Rectal smooth muscle tissue (tissue), 1 donor: Measurements from ENCODE around the gene CNST.

Experiments used
- H3K27ac ChIP-seq: one replicate; pipeline ENCODE4 v1.7.0; 2013; ENCODE audit warnings: low read depth, low read length, inconsistent platforms
- H3K27me3 ChIP-seq: one replicate; pipeline ENCODE4 v1.7.0; 2013; ENCODE audit warnings: low read length; ENCODE audit not compliant: control insufficient read depth, insufficient read depth
- H3K36me3 ChIP-seq: one replicate; pipeline ENCODE4 v1.7.0; 2013; ENCODE audit warnings: low read length; ENCODE audit not compliant: control insufficient read depth, insufficient read depth
- H3K4me1 ChIP-seq: one replicate; pipeline ENCODE4 v1.7.0; 2013; ENCODE audit warnings: low read length; ENCODE audit not compliant: control insufficient read depth, insufficient read depth
- H3K4me3 ChIP-seq: one replicate; pipeline ENCODE4 v1.7.0; 2013; ENCODE audit warnings: low read length
- H3K9ac ChIP-seq: one replicate; pipeline ENCODE4 v1.7.0; 2013; ENCODE audit warnings: low read length

Gene CNST, protein sequence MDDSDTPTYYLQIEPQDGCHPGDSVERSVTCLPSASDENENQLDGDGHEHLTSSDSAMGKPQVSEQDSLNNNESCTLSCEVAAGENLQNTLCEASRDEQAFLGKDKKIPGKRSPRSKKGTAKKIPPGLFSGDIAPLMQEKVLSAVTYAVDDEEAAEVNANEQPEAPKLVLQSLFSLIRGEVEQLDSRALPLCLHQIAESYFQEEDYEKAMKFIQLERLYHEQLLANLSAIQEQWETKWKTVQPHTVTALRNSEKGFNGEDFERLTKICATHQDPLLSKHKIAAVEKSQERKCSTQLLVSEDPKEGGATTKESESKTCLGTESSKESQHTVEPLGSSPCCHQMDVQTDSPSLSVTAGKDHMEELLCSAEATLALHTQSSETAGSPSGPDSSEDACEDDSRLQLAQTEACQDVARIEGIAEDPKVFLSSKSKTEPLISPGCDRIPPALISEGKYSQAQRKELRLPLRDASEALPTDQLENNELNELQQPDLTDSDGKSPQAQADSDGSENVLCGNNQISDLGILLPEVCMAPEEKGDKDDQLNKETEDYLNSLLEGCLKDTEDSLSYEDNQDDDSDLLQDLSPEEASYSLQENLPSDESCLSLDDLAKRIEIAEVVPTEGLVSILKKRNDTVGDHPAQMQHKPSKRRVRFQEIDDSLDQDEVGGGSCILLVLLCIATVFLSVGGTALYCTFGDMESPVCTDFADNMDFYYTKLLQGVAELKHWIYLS

DNA sequence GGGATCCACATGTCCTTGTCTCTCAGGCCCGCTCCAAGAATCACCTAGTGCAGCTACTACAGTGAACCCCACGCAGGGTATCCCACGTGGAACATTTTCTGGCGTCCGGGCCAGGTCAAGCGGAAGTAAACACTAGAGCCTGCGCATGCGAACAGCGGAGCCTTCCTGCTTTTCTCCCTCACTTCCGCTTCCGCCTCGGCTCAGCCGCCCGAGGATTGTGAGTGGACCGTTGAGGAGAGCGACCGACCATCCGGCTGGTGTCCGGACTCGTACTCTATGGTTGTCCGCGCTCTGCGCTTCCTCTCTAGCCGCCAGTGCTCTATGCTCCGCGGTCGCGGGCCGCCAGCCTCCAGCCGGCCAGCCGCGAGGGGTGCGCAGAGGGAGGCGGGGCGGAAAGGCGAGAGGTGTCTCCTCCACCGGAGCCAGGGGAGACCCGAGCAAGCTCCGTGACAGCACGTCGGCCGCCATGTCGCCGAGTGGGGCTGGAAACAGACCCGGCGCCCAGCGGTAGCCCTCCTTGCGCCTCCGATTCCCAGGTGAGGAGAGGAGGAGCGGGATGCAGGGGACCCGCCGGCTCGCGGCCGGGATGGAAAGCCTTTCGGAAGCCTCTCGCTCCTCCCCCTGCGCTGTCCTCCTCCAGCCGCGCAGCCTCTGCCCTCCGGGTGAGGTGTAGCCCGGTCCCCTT is at the start of gene CNST, which contains the start of gene TFB2M:
Gene CNST, plus strand, starts transcription at position 329 of the 685 bp plus-strand sequence. CDS start 25,107 bp downstream, outside the sequence.
Gene TFB2M, minus strand, starts transcription at position 134 of the 685 bp plus-strand sequence. Its CDS starts 123 bp downstream, at position 11.
- Histone ChIP-seq H3K4me3 (peak within 1 kb of the TSS; percentile 91), H3K27ac (peak within 1 kb of the TSS; percentile 85), H3K4me1 (no peaks in the 10 kb centered on the region), H3K9ac (peak within 1 kb of the TSS; percentile 92), H3K36me3 (no peaks in the 10 kb centered on the region), H3K27me3 (no peaks in the 10 kb centered on the region)

DNA sequence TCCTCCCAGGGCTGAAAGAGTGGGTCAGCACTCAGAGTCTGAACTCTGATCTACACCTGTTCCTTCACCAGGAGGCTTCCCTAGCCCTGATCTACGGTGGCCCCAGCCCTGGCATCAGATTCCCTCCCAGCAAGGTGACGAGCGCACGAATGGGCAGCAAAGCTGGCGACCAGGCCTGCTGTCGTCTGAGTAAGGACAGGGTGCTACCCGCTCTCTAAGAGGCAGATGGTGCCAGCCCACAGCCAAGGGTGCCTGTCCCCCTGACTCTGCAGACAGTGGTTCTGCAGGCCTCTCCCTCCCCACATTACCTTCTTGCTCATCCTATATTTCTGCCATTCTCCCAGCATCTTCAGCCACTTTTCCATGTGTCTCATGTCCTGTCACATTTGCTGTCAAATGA is 48.9 kb upstream of the CNST start:
- Histone ChIP-seq H3K9ac (no peak overlapping the region), H3K4me1 (no peaks in the 10 kb centered on the region), H3K36me3 (no peaks in the 10 kb centered on the region), H3K27ac (no peak overlapping the region), H3K27me3 (no peaks in the 10 kb centered on the region), H3K4me3 (no peak overlapping the region)

DNA sequence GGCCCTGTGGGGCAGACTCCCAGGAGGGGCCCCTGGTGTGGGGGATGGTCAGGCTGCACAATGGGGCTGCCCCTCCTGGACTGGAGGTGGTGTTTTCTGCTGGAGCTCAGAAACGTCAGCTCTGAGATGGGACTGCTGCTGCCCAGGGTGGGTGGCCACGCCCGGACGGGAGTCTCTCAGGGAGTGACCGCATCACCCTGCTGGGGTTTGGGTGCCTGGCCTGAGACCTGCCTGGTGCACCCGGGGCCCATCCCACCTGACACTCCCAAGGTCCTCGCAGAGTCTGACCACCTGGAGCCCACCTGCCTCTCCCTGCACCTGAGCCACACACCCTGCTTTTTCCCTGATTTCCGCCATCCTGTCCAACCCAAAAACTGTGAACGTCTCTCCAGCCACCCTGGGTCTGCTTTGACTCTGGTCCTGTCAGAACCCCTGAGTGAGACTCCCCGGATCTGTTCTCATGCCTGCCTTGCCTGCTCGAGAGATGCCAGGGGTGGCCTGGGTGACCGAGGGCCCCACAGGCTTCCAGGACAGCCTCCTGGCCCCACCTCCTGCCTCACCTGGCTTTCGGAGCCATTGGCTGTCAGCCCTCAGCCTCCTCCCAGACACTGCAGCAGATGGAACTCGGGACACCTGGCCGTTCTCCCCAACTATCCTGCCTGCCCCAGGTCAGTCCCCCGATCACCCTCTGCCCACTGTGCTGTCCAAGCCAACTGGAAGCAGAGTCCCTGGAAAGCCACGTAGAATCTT is 47.6 kb upstream of the CNST start:
- H3K27me3 ChIP-seq: no peaks in the 10 kb centered on the region
- H3K4me3 ChIP-seq: no peak overlapping the region
- H3K27ac ChIP-seq: no peak overlapping the region
- no peak overlapping the region for H3K9ac ChIP-seq
- H3K36me3 ChIP-seq: no peaks in the 10 kb centered on the region
- H3K4me1 ChIP-seq: no peaks in the 10 kb centered on the region

DNA sequence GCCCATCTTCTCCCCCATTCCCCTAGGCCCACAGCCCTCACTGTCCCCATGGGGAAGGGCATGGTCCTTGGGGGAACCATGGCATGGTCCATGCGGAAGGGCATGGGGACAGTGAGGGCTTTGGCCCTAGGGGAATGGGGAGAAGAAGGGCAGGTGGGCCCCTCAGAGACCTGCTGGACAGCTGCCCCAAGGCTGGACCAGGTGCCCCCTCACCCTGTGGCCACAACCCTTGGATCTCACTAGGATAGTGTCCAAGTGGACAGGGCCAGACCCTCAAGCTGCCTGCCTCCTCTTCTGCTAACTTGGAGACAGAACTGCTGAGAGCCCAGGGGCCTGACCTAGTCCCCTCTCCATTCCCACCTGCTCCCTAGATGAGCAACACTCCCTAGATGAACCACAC is 46.7 kb upstream of the CNST start:
- no peaks in the 10 kb centered on the region for H3K36me3 ChIP-seq
- no peaks in the 10 kb centered on the region for H3K4me1 ChIP-seq
- no peak overlapping the region for H3K27ac ChIP-seq
- no peaks in the 10 kb centered on the region for H3K27me3 ChIP-seq
- H3K4me3 ChIP-seq: no peak overlapping the region
- H3K9ac ChIP-seq: no peak overlapping the region

DNA sequence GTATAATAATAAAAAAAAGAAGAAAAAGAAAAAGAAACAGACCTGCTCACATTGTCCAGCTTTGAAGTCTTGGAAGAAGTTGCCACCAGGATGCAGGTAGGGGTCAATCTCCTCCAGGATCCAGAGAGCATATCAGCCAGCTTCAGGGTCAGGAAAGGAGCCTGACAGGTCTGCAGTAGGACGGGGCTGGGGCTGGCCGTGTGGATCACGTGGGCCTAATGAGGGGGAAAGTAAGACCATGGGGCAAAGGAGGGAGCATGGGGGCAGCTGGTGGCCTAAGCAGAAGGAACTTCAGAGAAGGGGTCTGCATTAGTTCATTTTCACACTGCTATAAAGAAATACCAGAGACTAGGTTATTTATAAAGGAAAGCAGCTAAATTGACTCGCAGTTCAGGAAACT is 39.9 kb upstream of the CNST start:
- H3K9ac ChIP-seq: no peak overlapping the region
- H3K36me3 ChIP-seq: no peaks in the 10 kb centered on the region
- no peaks in the 10 kb centered on the region for H3K27me3 ChIP-seq
- H3K27ac ChIP-seq: no peak overlapping the region
- H3K4me1 ChIP-seq: no peaks in the 10 kb centered on the region
- H3K4me3 ChIP-seq: no peak overlapping the region

- Histone ChIP-seq H3K36me3 (no peaks in the 10 kb centered on the region), H3K4me1 (no peaks in the 10 kb centered on the region), H3K9ac (no peak overlapping the region), H3K4me3 (no peak overlapping the region), H3K27ac (no peak overlapping the region), H3K27me3 (no peaks in the 10 kb centered on the region)
These were observed 39.3 kb upstream of the CNST start for GRCh38 chr1:246526915-246527314.

DNA sequence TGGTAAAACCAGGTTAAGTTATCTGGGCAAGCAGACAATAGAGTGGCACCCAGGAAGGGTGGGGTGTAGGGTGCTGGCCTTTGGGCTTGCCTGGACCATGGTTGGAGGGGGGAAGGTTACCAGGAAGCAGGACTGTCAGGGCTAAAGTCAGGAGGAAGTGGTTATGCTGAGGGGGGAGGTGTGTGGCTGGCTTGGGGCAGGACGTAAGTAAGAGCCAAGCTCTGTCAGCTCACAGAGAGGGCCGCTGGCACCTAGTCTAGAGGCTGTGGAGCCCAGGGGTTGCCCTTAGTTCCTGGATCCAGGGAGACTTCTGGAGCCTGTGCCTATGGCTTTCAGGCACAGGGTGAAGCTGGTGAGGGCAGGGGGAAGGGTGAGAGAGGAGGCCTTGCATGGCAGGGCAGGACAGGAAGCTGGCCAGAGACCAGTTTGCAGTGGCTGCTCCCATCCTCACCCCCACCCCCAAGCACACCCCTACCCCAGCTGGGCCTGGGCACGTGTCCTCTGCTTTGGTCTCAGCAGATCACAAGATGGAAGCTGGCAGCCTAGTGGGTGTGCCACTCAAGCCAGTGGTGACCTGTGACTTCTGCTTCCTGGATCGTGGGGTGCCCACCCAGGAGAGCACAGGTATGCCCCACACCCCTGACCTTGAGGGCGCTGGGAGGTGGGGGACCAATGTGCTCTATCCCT is 38.7 kb upstream of the CNST start:
- Histone ChIP-seq H3K4me1 (no peaks in the 10 kb centered on the region), H3K36me3 (no peaks in the 10 kb centered on the region), H3K27ac (no peak overlapping the region), H3K9ac (no peak overlapping the region), H3K27me3 (no peaks in the 10 kb centered on the region), H3K4me3 (no peak overlapping the region)

- no peak overlapping the region for H3K4me3 ChIP-seq
- no peaks in the 10 kb centered on the region for H3K27me3 ChIP-seq
- H3K27ac ChIP-seq: no peak overlapping the region
- H3K4me1 ChIP-seq: no peaks in the 10 kb centered on the region
- H3K36me3 ChIP-seq: no peaks in the 10 kb centered on the region
- no peak overlapping the region for H3K9ac ChIP-seq
These were observed 37.1 kb upstream of the CNST start for GRCh38 chr1:246528933-246529731.

- no peak overlapping the region for H3K9ac ChIP-seq
- H3K27ac ChIP-seq: no peak overlapping the region
- H3K27me3 ChIP-seq: no peaks in the 10 kb centered on the region
- H3K4me3 ChIP-seq: no peak overlapping the region
- no peaks in the 10 kb centered on the region for H3K4me1 ChIP-seq
- no peaks in the 10 kb centered on the region for H3K36me3 ChIP-seq
These were observed 35.8 kb upstream of the CNST start for GRCh38 chr1:246530482-246530881.

GRCh38 chr1:246532519-246532918 is 33.7 kb upstream of the CNST start:
- Histone ChIP-seq H3K36me3 (no peaks in the 10 kb centered on the region), H3K4me1 (no peaks in the 10 kb centered on the region), H3K9ac (no peak overlapping the region), H3K27me3 (no peaks in the 10 kb centered on the region), H3K4me3 (no peak overlapping the region), H3K27ac (no peak overlapping the region)

GRCh38 chr1:246533371-246533905 is 32.8 kb upstream of the CNST start:
- H3K36me3 ChIP-seq: no peaks in the 10 kb centered on the region
- H3K4me3 ChIP-seq: no peak overlapping the region
- no peak overlapping the region for H3K9ac ChIP-seq
- no peaks in the 10 kb centered on the region for H3K4me1 ChIP-seq
- H3K27ac ChIP-seq: no peak overlapping the region
- no peaks in the 10 kb centered on the region for H3K27me3 ChIP-seq
